ENCODE measurements around the gene BARX2. TPM values are rescaled to one million over a fixed set of nuclear protein-coding genes. Genes with fewer than 3 reads are reported as not detected.
A peak's percentile ranks its signal among the peaks of the same experiment; 100 is the strongest.

The BARX2 gene
- total RNA-seq, 1 experiment from 2014 or later, result not detected

DNA sequence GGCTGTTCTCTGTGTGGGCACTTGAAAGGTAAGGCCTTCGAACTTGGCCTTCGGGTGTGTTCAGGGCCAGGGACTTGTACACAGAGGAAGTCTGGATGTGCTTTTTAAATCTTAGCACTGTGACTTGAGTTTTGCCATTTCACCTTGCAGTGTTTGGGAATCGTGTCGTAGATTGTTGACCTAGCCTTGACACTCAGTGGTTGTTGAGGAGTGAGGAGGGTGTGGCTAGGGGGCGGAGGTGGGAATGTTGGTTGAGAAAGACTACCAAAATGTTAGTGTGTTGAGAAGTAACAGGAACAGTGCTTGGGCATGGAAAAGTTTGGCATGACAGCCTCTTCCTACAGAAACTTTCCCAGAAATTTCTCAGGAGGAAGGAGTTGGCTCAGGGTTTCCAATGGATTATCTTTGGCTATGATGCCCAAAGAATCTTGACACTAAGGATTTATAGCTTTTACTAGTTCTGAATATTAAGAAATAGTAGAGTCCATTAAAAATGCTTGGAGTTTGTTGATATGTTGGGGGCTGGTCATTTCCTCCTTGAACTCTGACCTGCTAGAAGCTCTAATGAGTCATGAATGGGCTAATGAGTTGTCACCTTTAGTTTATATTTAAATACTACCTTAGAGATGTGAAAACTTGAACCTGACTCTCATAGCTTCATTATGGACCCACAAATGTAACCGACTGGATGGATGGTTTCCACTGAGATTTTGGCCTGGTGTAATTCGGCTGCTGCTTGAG lies 40.6 kb downstream of the BARX2 start:
- H3K9me3 ChIP-seq, result no peaks in the 10 kb centered on the region
- no peaks in the 10 kb centered on the region for H3K36me3 ChIP-seq
- no peak for DNase-seq
- H3K27me3 ChIP-seq, result no peaks in the 10 kb centered on the region
- H3K4me3 ChIP-seq, result no peak overlapping the region

DNA sequence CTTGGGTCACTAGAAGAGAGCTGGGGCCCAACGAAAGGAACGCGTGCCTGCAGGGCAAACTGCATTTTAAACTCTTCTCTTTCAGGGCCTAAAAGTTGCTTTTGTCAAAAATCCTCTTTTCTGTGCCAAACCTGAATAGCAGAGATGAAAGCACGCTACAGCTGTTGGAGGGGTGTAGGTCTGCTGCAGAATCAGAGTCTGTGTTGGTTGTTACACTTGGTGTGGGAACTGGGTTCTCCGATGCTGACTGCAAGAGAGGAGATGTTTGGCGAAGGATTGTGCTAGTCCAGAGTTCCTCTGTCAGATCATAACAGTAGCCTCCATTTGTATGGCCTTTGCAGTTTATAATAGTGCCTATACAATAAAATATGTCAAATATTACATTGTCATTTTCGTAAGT lies 41.8 kb downstream of the BARX2 start:
- Histone ChIP-seq H3K4me3 (no peak overlapping the region), H3K27me3 (no peaks in the 10 kb centered on the region), H3K36me3 (no peaks in the 10 kb centered on the region), H3K9me3 (no peaks in the 10 kb centered on the region)
- no peak for DNase-seq

DNA sequence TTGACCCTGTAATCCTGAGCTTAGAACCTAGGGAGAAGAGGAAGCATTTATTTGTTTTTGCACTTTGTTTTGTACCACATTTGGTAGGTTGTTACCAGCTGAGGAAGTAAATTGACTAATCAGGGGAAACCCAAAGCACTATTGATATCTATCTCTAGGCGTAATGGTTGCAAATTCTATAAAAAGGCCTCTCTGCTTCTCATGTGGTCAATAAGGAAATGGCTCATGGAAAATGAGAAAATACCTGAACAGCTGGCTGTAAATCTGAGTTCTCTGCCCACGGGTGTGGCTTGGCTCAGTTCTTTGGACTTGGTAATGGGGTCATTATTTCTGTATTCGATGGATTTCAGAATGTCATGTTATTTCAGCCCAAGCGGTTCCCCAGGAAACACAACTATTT lies 42.4 kb downstream of the BARX2 start:
- Histone ChIP-seq H3K9me3 (no peaks in the 10 kb centered on the region), H3K4me3 (no peak overlapping the region), H3K36me3 (no peaks in the 10 kb centered on the region), H3K27me3 (no peaks in the 10 kb centered on the region)
- no peak for DNase-seq

DNA sequence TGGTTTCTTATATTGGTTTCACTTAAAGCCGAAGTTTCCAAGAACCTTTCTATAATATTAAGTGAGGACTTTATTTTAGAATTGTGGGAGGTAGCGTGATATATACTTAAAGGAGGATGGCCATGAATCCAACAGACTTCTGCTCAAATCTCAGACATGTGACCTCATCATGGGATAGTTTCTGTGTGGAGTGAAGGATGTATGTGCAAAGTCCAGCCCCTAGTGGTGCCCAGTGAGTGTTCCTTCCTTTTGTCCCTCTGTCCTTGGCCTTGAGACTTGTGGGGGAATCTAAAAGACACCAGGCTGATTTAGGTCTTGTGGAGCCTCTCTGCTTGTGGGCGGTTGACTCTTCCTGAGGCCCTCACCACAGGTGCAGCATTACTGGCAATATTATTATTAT lies 43.7 kb downstream of the BARX2 start:
- H3K27me3 ChIP-seq, result no peaks in the 10 kb centered on the region
- DNase-seq, result no peak
- no peak overlapping the region for H3K4me3 ChIP-seq
- H3K36me3 ChIP-seq, result no peaks in the 10 kb centered on the region
- no peaks in the 10 kb centered on the region for H3K9me3 ChIP-seq

DNA sequence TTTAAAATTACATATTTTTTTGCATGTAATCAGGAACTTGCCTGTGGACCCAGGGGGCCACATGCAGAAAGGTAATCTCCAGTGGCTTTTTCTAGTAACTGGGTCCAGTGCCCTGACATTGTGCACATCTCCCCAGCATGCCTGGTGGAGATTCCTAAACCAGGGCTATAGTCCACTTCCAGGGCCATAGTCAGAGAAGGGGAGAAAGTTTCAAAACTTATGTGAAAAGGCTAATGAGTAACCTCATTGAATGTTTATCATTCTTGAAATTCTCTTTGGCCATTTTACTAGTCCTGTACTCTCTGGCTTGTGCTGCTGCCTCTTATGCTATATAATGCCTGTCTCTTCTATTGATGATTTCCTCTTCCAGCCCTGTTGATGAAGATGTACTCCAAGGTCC lies 47.8 kb downstream of the BARX2 start:
- no peak for DNase-seq
- H3K36me3 ChIP-seq, result no peaks in the 10 kb centered on the region
- H3K27me3 ChIP-seq, result 0 out of 2 replicates have a peak, but pooled peaks cover 2% of the 10 kb centered on the region
- no peaks in the 10 kb centered on the region for H3K9me3 ChIP-seq
- H3K4me3 ChIP-seq, result no peak overlapping the region

DNA sequence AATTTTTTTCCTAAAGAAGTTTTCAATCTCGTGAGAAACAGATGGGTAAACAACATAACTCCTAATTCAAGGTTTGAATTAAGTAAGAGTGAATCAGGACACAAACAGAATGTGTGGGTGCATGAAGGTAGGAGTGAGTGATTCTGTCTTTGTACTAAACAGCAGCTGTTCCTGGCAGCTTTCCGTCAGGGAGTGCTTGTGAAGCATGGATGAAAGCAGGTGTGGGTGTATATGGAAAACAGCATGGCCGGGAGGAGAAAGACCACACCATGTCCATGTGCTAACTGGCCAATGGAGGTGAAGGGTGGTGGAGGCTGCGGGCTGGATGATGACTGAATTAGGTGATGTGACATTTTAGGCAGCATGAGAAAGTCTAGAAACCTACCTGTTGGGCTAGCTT lies 49.6 kb downstream of the BARX2 start:
- 0 out of 2 replicates have a peak, but pooled peaks cover 2% of the 10 kb centered on the region for H3K27me3 ChIP-seq
- no peaks in the 10 kb centered on the region for H3K9me3 ChIP-seq
- H3K36me3 ChIP-seq, result no peaks in the 10 kb centered on the region
- no peak for DNase-seq
- no peak overlapping the region for H3K4me3 ChIP-seq

DNA sequence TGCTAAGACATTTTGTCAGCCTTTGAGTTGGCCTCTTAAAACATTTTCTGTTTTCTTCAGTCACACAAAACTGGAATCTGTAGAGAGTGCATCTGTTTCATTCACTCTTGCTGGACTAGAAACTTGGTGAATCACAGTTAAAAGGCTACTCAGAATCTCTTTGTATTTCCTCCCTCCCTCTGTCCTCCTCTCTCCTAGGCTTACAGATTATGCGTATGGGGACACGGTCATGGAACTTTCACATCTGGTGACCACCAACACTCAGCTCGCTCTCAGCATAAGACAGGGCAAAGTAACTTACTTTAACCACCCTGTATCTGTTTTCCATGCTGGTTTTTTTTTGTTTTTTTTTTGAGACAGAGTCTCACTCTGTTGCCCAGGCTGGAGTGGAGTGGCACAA lies 50.4 kb downstream of the BARX2 start:
- Histone ChIP-seq H3K9me3 (no peaks in the 10 kb centered on the region), H3K36me3 (no peaks in the 10 kb centered on the region), H3K4me3 (no peak overlapping the region), H3K27me3 (0 out of 2 replicates have a peak, but pooled peaks cover 2% of the 10 kb centered on the region)
- no peak for DNase-seq

DNA sequence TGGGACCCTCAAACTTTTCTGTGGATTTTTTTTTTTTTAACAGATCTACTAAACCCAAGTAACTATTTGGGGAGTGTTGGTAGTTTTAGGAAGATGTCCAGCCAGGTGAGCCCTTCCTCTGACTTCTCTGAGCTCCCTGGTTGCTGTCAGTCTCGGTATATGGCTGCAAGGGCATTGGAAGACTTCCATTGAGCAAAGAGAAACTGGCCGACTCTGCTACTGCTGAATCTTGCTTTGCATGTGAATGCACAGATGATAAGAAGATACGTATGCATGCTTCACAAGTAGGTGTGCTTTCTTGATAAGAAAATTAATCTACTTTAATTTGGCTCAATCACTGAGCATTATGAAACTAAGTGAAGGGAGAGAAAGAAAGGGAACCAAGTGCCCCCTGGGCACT lies 51.1 kb downstream of the BARX2 start:
- Histone ChIP-seq H3K27me3 (0 out of 2 replicates have a peak, but pooled peaks cover 2% of the 10 kb centered on the region), H3K36me3 (no peaks in the 10 kb centered on the region), H3K9me3 (peaks cover 3% of the 10 kb centered on the region; the same call in 1 of the 2 replicates), H3K4me3 (no peak overlapping the region)
- no peak for DNase-seq

DNA sequence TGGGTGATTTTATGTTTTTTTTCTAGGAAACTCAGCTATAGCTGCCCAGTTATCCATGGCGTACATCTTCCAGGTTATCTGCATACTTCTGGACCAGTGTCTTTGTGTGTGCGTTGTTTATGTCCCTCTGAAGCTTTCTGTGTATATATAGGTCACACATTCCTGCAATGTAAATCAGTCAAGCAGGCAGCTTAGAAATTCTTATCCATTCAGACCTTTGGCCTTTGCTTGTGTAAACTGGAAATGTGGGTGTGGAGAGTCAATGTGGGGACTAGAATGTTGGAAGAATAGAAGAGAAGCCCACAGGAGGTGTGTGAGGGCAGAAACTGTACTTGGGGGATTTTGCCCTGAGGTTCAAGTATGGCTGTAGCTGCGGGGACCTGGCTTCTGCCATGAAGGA lies 51.7 kb downstream of the BARX2 start:
- Histone ChIP-seq H3K27me3 (0 out of 2 replicates have a peak, but pooled peaks cover 2% of the 10 kb centered on the region), H3K4me3 (no peak overlapping the region), H3K36me3 (no peaks in the 10 kb centered on the region), H3K9me3 (peaks cover 3% of the 10 kb centered on the region; the same call in 1 of the 2 replicates)
- DNase-seq, result no peak

DNA sequence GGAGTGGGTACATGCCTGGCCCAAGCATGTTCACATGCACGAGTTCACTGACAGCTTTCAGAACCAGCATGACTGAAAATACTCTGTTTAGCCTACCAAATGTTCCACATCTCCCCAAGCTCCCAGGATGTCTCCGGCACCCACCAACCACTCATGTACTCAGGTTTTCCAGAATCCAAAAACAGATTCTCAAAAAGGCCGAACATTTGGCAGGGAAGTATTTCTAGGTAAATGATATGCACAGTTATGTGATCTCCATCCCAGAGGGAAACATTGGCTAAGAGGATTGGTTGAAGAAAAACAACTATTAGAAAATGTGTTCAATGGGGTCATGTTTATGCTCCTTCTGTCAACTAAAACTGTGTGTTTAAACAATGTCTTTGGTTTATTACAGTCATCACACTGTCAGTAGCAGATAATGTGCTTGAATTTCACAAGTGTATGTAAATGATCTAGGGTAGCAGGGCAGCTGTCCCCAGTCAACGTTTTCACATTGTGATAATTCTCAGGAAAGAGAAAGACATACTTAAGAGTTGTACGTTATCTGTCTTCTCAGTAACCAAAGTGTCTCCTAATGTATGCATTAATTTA lies 52.3 kb downstream of the BARX2 start:
- DNase-seq, result no peak
- peaks cover 3% of the 10 kb centered on the region; the same call in 1 of the 2 replicates for H3K9me3 ChIP-seq
- 0 out of 2 replicates have a peak, but pooled peaks cover 2% of the 10 kb centered on the region for H3K27me3 ChIP-seq
- no peaks in the 10 kb centered on the region for H3K36me3 ChIP-seq
- no peak overlapping the region for H3K4me3 ChIP-seq

DNA sequence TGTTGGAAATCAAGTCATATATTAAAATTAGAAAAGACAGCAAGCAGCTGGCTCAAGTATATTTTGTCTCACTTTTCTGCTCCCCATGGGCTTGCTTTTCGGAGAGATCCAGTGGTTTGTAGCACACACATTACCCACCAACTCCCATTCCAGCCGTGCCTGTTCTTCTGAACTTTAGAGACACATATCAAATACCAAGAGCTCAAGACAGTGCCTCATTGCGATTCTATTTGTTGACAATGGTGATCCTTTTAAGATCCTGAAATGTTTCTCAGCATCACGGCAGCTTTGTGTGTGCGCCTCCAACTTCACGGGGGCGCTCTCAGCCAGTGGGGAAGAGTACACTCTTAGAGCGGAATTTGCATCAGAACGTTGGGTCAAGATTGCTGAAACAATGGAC lies 52.9 kb downstream of the BARX2 start:
- Histone ChIP-seq H3K27me3 (0 out of 2 replicates have a peak, but pooled peaks cover 2% of the 10 kb centered on the region), H3K4me3 (no peak overlapping the region), H3K9me3 (peaks cover 3% of the 10 kb centered on the region; the same call in 1 of the 2 replicates), H3K36me3 (no peaks in the 10 kb centered on the region)
- DNase-seq, result no peak

DNA sequence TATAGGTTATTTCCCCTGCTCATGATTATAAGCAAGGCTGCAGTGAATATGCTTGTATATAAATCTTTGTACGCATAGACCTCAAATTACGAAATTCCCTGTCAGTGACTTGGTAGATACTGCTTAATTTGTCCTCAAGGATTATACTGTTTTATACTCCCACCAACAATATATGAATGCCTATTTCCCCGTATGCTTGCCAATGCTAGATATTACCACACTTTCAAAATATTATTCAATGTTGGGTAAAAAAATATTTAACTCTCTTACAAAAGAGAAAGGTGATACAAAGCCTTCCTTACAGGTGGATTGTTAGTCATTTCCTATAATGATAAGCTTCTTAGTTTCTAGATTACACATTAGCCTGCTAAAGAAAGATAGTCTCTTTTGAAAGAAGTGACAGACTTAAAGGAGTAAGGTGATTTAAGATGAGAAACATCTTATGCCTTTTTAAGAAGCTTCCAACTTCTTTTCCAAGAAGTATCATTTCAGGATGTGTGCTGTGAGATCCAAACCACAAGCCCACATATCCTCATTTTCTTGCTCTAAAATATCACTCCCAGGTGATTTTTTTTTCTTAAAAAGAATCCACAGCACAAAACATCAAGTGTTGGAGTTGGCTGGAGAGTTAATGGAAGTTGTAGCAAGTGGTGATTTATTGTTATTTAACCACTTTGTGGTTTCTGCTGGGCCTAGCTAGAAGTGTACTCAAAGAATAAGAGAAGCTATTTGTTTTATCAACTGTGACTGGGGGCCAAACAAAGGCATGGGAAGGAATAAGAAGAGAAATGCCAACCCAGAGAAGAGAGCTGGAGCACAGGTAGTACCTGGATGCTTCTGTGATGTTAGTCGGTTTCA lies 59.2 kb downstream of the BARX2 start:
- Histone ChIP-seq H3K27me3 (no peaks in the 10 kb centered on the region), H3K4me3 (no peak overlapping the region), H3K9me3 (peaks cover 3% of the 10 kb centered on the region; the same call in 1 of the 2 replicates), H3K36me3 (no peaks in the 10 kb centered on the region)
- DNase-seq, result no peak

DNA sequence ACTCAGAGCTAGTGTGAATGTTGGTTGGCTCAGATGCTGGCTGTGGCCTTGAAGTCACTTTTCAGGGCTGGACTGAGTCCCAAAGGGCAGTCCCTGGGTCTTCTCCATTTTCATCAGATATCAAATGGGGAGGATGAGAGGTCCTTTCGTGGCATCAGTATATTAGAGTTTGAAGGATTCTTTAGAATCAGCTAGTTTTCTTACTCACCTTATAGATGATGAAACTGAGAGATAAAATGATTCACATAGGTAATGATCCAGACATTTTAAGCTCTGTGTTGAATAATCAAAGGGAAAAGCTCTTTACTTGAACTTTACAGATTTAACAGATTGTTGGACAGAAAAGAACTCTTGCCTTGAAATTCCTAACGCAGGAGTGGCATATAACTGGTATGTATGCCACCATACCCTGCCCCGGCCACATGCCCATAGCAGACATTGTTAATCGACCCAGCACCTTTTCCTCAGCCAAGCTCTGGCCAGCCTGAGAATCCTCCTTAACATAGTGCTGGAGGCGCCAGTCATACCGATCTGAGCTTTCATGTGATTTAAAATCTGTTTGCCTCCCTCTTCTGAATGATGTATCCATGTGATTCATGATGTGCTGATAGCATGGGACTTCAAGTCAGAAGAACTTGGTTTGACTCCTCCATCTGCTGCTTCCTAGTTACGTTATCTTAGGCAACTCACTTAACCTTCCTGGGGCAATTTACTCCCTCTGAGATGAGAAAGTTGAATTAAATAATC lies 60.0 kb downstream of the BARX2 start:
- Histone ChIP-seq H3K27me3 (no peaks in the 10 kb centered on the region), H3K36me3 (no peaks in the 10 kb centered on the region), H3K4me3 (no peak overlapping the region), H3K9me3 (peaks cover 3% of the 10 kb centered on the region; the same call in 1 of the 2 replicates)
- no peak for DNase-seq

DNA sequence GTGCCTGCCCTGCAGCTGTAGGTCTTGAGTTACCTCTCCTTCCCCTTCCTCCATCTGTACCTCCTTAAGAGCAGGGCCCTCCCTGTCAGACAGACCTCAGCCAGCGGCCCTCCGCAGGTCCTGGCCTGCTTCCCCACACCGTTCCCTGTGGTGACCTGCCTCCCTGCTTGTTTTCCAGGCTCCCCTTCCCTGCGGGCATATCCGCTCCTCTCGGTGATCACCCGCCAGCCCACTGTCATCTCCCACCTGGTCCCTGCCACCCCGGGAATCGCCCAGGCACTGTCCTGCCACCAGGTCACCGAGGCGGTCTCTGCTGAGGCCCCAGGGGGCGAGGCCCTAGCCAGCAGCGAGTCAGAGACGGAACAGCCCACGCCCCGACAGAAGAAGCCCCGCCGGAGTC lies 60.9 kb downstream of the BARX2 start:
- no peak for DNase-seq
- Histone ChIP-seq H3K4me3 (no peak overlapping the region), H3K36me3 (no peaks in the 10 kb centered on the region), H3K27me3 (no peaks in the 10 kb centered on the region), H3K9me3 (no peaks in the 10 kb centered on the region)

DNA sequence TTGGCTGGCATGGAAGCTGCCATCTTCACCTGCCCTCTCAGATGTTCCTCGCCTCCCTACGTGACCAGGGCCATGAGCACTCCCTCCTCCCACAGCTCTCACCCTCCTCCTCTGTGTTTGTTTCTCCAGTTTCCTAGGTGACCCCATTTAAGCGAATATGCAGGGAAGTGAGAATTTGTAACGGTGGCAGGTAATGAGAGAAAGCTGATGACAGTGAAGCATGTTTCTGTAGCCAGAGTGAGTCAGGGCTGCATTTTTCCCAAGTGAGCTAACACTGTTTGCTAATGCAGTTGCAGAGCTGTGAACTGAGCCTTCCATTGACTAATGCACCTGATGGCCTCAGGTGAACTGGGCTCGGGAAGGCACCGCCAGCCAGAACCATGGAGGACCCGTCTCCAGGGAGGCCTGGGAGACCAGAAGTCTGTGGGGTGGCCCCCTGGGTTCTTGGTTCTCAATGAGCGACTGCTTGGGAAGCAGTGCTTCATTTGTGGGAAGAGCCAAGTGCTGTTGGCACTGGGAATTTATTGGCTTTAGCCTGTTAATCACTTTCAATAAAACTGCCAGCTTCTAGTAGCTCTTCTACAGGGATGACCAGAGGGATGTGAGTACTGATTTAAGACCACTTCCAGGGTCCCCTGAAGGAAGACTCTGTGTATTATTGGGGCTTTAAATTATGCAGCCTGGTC lies 64.5 kb downstream of the BARX2 start:
- Histone ChIP-seq H3K4me3 (no peak overlapping the region), H3K36me3 (no peaks in the 10 kb centered on the region), H3K9me3 (no peaks in the 10 kb centered on the region), H3K27me3 (no peaks in the 10 kb centered on the region)
- DNase-seq, result peak; percentile 16

DNA sequence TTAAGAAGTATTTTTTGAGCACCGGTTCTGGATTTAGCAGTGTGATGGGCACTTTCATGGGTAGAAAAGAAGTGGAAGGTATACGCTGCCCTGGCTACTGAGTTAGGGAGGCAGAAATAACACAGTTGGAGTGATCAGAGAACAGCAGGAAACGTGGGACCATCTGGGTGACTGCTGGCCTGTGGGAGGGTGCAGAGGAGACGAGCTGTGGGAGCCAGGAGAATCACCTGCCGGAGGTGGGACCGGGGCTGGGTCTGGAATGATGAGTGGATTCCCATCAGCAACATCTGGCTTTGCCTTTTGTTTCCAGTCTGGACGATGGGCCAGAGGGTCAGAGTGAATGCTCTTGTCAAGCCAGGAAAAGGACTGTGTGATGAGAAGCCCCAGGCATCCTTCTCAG lies 66.5 kb downstream of the BARX2 start:
- Histone ChIP-seq H3K36me3 (no peaks in the 10 kb centered on the region), H3K4me3 (no peak overlapping the region), H3K27me3 (no peaks in the 10 kb centered on the region), H3K9me3 (no peaks in the 10 kb centered on the region)
- no peak for DNase-seq
